Subcutaneous adipose tissue (tissue), 4 donors: ENCODE data around the gene DMAP1. TPM values are rescaled to one million over a fixed set of nuclear protein-coding genes. Genes with fewer than 3 reads are reported as not detected.

ENCODE experiments used
- total RNA-seq, 4 donors: library from RNA; depleted of rRNA; stranded (reverse); fragments of >200 nt; gene quantifications; one replicate each; pipeline ENCODE4 v1.1.0, GENCODE V29; 2016
- TF ChIP-seq, protein P1 (sequence below): fragments of 450-650 bp; IDR thresholded peaks from one replicate; pipeline ENCODE4 v1.5.1; 2016; ENCODE audit warnings: low read depth, mild to moderate bottlenecking, control low read depth, antibody characterized with exemption, moderate library complexity

The DMAP1 gene
- total RNA-seq, 4 donors from 2014 or later = 20.7 to 58.0 (median 38.3) TPM

DNA sequence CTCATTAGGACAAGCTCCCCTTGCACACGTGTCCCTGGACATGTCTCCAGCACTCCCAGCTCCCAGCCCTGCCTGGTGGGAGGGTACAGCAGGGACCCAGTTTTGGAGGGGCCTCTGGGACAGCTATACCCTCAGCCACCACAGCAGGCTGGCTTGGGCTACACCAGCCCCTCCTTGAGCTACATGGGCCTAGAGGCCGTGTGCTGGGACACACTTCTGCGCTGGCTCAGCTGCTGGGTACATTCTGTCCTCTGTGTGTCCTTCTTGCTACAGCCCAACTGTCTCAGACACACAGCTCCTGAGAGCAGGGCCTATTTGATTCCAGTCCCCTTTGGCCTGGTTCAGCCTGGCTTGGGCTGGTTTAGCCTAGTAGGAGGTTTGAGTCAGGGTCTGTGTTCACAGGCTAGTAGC lies 26.7 kb downstream of the DMAP1 start:
- TF ChIP-seq, protein P1, sequence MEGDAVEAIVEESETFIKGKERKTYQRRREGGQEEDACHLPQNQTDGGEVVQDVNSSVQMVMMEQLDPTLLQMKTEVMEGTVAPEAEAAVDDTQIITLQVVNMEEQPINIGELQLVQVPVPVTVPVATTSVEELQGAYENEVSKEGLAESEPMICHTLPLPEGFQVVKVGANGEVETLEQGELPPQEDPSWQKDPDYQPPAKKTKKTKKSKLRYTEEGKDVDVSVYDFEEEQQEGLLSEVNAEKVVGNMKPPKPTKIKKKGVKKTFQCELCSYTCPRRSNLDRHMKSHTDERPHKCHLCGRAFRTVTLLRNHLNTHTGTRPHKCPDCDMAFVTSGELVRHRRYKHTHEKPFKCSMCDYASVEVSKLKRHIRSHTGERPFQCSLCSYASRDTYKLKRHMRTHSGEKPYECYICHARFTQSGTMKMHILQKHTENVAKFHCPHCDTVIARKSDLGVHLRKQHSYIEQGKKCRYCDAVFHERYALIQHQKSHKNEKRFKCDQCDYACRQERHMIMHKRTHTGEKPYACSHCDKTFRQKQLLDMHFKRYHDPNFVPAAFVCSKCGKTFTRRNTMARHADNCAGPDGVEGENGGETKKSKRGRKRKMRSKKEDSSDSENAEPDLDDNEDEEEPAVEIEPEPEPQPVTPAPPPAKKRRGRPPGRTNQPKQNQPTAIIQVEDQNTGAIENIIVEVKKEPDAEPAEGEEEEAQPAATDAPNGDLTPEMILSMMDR = no peak

DNA sequence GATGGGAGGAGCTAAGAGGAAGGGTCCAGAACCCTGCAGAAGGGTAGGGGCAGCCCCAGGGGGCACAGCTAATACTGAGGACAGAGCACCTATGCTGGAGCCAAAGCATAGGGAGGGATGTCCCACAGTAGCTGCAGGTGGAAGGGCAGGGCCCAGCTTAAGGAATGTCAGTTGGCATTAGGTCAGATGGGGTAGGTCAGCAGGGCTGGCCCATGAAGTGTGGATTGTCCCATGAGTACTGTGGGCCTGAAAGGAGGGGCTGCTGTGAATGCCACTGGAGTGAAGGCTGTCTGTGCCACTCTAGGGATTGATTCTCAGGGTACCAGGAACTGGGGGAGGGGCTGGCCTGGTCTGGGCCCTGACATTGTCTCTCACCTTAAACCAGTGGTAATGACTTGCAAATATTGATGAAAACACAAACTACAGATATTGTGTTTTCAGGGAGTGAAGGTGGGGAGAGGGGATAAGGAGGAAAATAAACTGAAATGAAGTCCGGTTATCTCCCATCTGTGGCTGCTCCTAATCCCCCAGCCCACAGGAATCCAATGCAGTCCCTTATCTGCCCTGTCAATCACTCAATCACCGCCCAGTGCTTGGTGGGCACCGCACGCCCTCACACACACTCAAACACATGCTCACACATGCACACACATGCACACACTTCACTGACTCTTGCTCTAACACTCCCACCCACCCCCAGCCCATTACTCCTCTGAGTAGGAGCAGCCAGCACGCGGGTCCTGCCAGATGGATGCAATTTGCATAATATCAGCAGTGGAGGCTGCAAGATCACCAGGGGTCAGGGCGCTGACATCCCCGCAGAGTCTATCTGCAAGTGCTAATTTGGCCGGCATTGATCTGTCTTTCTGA lies 27.8 kb downstream of the DMAP1 start:
- TF ChIP-seq, protein P1 = no peak

DNA sequence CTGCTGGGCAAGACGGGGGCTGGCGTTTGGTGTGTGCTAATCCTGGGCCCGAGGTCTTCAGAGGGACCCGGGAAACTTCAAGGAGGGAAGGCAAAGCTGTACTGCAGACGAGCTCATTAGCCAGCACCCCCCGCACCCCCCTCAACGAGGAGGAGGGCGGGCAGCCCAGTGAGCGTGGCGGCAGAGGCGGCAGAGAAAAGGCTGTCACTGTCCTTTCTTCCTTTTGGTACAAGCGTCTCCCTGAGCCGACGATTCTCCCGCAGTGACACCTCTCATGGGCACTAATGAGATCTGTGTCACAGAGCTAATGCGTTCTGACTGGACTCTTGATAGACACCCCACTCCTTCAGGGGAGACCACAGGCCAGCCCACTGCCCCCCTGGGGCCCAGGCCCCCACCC lies 29.5 kb downstream of the DMAP1 start:
- TF ChIP-seq, protein P1 = no peak

DNA sequence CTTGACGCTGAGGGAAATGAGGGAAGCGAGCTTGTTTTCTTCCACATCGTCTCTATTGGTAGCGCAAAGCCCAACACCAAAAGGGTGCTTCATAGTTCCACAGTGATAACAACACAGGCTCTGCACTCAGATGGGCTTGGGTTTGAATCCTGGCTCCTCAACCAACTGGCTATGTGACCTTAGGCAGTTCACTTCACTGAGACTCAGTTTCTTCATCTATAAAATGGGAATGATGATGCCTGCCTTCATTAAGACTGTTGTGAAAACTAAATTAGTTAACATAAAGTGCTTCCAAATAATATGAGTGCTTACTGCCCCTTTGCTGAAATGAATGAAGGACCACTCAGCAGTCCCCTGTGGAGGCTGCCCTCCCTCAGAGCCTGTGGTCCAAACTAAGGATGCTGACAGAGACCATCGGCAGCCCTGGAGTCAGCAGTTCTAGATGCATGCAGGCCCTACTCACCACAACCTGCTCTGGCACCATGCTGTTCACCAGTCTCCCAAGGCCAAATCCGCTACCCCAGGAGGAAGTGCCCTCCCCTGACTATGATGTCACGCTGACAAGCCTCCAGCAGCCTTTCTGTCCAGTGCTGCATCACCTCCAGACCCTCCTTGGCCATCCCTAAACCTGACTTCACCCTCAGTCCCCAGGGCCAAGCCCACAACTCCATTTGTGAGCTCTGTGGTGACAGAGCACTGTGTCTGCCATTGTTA lies 30.7 kb downstream of the DMAP1 start:
- TF ChIP-seq, protein P1 = no peak

DNA sequence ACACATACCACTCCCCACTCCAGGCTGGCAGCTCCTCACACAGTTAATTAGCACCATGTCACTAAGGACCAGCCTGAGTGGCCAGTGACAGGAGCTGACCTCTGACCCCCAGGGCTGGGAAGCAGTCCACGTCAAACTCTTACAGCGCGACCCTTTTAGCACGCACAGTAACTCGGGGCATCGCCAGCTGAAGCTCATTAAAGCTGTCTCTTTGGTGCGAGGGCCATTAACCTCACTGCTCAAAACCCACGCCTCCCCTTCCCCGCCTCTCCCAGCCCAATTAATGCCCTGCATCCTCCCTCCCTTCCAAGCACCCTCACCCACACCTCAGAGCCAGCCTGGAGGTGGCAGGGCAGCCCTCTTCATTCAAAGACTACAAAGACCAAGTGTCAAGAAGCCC lies 31.7 kb downstream of the DMAP1 start:
- TF ChIP-seq, protein P1 = no peak

DNA sequence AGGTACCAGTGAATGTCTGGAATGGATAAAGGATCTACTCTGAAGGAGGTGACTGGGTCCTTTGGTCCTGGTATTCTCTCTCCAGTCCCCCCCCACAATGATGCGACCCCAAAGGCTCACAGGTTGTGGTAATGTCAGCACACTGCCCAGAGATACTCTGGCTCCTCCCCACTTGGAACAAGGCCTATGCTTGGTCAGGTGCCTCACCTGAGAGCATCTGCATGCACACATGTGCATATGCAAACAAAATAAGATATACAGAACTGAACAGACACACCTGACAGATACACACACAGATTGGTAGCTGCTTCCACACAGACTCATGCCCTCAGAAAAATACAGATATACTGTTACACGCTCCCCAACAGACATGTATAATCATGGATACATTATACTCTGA lies 33.5 kb downstream of the DMAP1 start:
- TF ChIP-seq, protein P1 = no peak

DNA sequence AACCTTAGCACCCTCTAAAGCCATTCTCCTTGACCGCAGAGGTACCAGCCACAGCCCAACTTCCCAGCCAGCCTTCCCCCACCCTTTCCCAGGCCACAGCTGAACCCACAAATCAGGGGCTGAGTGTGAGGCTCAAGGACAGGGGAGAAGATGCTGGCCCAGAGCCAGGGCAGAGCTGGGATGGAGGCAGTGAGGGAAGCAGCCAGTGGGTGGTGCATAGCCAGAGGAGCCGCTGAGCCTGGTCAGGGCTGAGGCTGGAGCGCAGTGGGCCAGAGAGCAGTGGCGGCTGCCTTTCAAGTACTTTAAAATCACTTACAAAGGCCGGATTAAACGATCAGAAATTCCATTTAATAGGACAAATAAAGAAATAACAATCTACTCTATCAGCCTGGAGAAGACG lies 36.3 kb downstream of the DMAP1 start:
- TF ChIP-seq, protein P1 = no peak
